Ishikawa (cell line): ENCODE measurements around the gene KRTAP19-6.

Experiments
- CREB1 ChIP-seq: IDR thresholded peaks from 2 replicates; pipeline ENCODE4 v1.6.1; 2012; ENCODE audit warnings: low read depth
- EP300 ChIP-seq: IDR thresholded peaks from 2 replicates; pipeline ENCODE4 v1.6.1; 2012; ENCODE audit warnings: borderline replicate concordance
- MAX ChIP-seq: IDR thresholded peaks from 2 replicates; pipeline ENCODE4 v1.6.1; 2012
- NFIC ChIP-seq: IDR thresholded peaks from 2 replicates; pipeline ENCODE4 v1.6.1; 2012
- REST ChIP-seq: IDR thresholded peaks from 2 replicates; pipeline ENCODE4 v1.6.1; 2012; ENCODE audit warnings: low read depth, mild to moderate bottlenecking
- TAF1 ChIP-seq: IDR thresholded peaks from 2 replicates; pipeline ENCODE4 v1.6.1; 2012; ENCODE audit warnings: low read depth, mild to moderate bottlenecking
- TEAD4 ChIP-seq: IDR thresholded peaks from 2 replicates; pipeline ENCODE4 v1.6.1; 2012
- YY1 ChIP-seq: IDR thresholded peaks from 2 replicates; pipeline ENCODE4 v1.6.1; 2012; ENCODE audit warnings: low read depth

DNA sequence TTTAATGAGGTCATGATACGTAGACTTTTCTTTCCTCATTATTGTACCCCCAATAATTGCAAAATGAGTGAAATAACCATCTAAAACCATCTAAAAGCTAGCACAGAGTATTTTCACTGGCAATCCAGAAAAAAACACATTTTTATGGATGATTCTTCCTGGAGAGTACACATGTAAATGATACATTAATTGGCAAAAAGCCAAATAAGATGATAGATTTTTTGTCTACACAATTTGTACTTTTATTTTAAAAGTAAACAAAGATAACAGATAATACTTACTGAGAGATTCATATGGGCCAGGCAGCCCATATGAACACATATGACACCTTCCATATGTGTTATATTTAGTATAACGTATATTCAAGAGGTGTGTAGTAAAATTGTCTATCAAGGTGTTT lies 22.0 kb upstream of the KRTAP19-6 start:
- TF ChIP-seq REST (no peak), EP300 (no peak), TAF1 (no peak), CREB1 (no peak), MAX (no peak), YY1 (no peak), TEAD4 (no peak), NFIC (no peak)
